GM10847 (cell line): Measurements from ENCODE around the gene PCBP3.

ENCODE experiments used
- POLR2A ChIP-seq: IDR thresholded peaks from 2 replicates; pipeline ENCODE4 v1.6.1; 2011; ENCODE audit not compliant: insufficient read length; ENCODE audit errors: extremely low read depth

The PCBP3 gene

GRCh38 chr21:45713613-45714012, 70.1 kb downstream of the PCBP3 start:
- TF ChIP-seq POLR2A = no peak

GRCh38 chr21:45715441-45715840, 71.9 kb downstream of the PCBP3 start:
- no peak for TF ChIP-seq POLR2A

GRCh38 chr21:45718413-45718812, 74.9 kb downstream of the PCBP3 start:
- TF ChIP-seq POLR2A = no peak

GRCh38 chr21:45719177-45719802, 75.8 kb downstream of the PCBP3 start:
- no peak for TF ChIP-seq POLR2A

GRCh38 chr21:45721671-45722070, 78.1 kb downstream of the PCBP3 start:
- TF ChIP-seq POLR2A = no peak

GRCh38 chr21:45723049-45723958, 79.8 kb downstream of the PCBP3 start:
- no peak for TF ChIP-seq POLR2A

GRCh38 chr21:45724345-45724961, 80.9 kb downstream of the PCBP3 start:
- TF ChIP-seq POLR2A = no peak

- TF ChIP-seq POLR2A = no peak
Observed at GRCh38 chr21:45724994-45725843, 81.7 kb downstream of the PCBP3 start.

GRCh38 chr21:45725844-45726200, 82.3 kb downstream of the PCBP3 start:
- no peak for TF ChIP-seq POLR2A

- no peak for TF ChIP-seq POLR2A
Observed at GRCh38 chr21:45726438-45726837, 82.9 kb downstream of the PCBP3 start.

GRCh38 chr21:45727390-45727789, 83.9 kb downstream of the PCBP3 start:
- no peak for TF ChIP-seq POLR2A

- no peak for TF ChIP-seq POLR2A
Observed at GRCh38 chr21:45735259-45736000, 91.9 kb downstream of the PCBP3 start.

- no peak for TF ChIP-seq POLR2A
Observed at GRCh38 chr21:45736042-45736689, 92.6 kb downstream of the PCBP3 start.

- TF ChIP-seq POLR2A = no peak
Observed at GRCh38 chr21:45736690-45737484, 93.4 kb downstream of the PCBP3 start.
